H54 (cell line): ENCODE results near the gene TJP3.

ENCODE experiments used
- DNase-seq: peaks from one replicate; pipeline ENCODE4 v3.0.0; 2011; ENCODE audit warnings: low spot score, mixed read lengths; ENCODE audit not compliant: insufficient read length
- FAIRE-seq: peaks from 3 replicates; lab custom pipeline; 2011; peaks lifted over from hg19 to GRCh38; lab: Jason Lieb, UNC
- POLR2A ChIP-seq: IDR thresholded peaks from 2 replicates; pipeline ENCODE4 v1.6.1; 2011; ENCODE audit warnings: low read depth, mild to moderate bottlenecking, low read length

The TJP3 gene

GRCh38 chr19:3774621-3775373, 66.6 kb downstream of the TJP3 start:
- no peak for TF ChIP-seq POLR2A

GRCh38 chr19:3775374-3775711, 67.2 kb downstream of the TJP3 start:
- FAIRE-seq, result no peak
- no peak for TF ChIP-seq POLR2A
- DNase-seq, result no peak

More at GRCh38 chr19:3774621-3775373, 66.6 kb downstream of the TJP3 start:
- no peak for DNase-seq
- FAIRE-seq, result no peak

- FAIRE-seq (no peak), DNase-seq (no peak)
- no peak for TF ChIP-seq POLR2A
Measured at GRCh38 chr19:3775831-3776230, 67.6 kb downstream of the TJP3 start.

- FAIRE-seq (no peak), DNase-seq (no peak)
- no peak for TF ChIP-seq POLR2A
Measured at GRCh38 chr19:3776479-3777040, 68.4 kb downstream of the TJP3 start.

- DNase-seq (no peak), FAIRE-seq (no peak)
- no peak for TF ChIP-seq POLR2A
Measured at GRCh38 chr19:3778104-3778867, 70.1 kb downstream of the TJP3 start.

GRCh38 chr19:3778899-3779723, 70.9 kb downstream of the TJP3 start:
- TF ChIP-seq POLR2A, result no peak
- FAIRE-seq (no peak), DNase-seq (no peak)

GRCh38 chr19:3780786-3781304, 72.7 kb downstream of the TJP3 start:
- FAIRE-seq, result no peak
- no peak for DNase-seq
- TF ChIP-seq POLR2A, result no peak

- FAIRE-seq, result no peak
- no peak for TF ChIP-seq POLR2A
Measured at GRCh38 chr19:3781603-3782002, 73.4 kb downstream of the TJP3 start.

GRCh38 chr19:3782330-3782729, 74.1 kb downstream of the TJP3 start:
- FAIRE-seq, result no peak
- TF ChIP-seq POLR2A, result no peak
- DNase-seq, result no peak

More at GRCh38 chr19:3781603-3782002, 73.4 kb downstream of the TJP3 start:
- no peak for DNase-seq

GRCh38 chr19:3782903-3783302, 74.7 kb downstream of the TJP3 start:
- no peak for DNase-seq
- FAIRE-seq, result no peak
- TF ChIP-seq POLR2A, result no peak

GRCh38 chr19:3783660-3784584, 75.7 kb downstream of the TJP3 start:
- no peak for TF ChIP-seq POLR2A

More at GRCh38 chr19:3783660-3784584, 75.7 kb downstream of the TJP3 start:
- FAIRE-seq (no peak), DNase-seq (no peak)
